HCT116 (cell line): ENCODE results near the gene CRISPLD2.

Experiments used
- POLR2A ChIP-seq: IDR thresholded peaks from 2 replicates; pipeline ENCODE4 v1.7.0; 2011; ENCODE audit warnings: borderline replicate concordance; ENCODE audit not compliant: insufficient read depth, insufficient read length; ENCODE audit errors: extremely low read depth
- SRF ChIP-seq: IDR thresholded peaks from 2 replicates; pipeline ENCODE4 v1.6.1; 2012; ENCODE audit warnings: low read depth
- TF ChIP-seq, protein P1 (sequence below): IDR thresholded peaks from 2 replicates; pipeline ENCODE4 v1.6.1; 2012; ENCODE audit warnings: low read depth

DNA sequence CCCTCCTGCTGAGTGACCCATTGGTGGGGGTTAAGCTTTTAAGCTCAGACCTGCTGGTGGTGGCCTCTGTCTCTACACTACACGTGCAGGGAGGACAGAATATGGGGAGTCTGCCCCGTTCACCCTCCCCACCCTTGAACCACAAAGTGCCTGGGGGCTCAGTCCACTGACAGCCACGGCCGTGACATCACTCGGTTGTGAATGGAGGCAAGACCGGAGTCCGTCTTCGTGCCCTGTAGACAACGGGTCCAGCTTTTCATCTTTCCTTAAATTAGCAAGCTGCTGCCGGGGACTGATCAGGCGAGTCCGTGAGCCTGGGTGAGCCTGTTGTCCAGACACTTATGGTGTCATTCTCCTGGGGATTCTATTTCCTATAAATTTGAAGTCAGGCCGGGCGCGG is 67.4 kb downstream of the CRISPLD2 start:
- TF ChIP-seq, protein P1, sequence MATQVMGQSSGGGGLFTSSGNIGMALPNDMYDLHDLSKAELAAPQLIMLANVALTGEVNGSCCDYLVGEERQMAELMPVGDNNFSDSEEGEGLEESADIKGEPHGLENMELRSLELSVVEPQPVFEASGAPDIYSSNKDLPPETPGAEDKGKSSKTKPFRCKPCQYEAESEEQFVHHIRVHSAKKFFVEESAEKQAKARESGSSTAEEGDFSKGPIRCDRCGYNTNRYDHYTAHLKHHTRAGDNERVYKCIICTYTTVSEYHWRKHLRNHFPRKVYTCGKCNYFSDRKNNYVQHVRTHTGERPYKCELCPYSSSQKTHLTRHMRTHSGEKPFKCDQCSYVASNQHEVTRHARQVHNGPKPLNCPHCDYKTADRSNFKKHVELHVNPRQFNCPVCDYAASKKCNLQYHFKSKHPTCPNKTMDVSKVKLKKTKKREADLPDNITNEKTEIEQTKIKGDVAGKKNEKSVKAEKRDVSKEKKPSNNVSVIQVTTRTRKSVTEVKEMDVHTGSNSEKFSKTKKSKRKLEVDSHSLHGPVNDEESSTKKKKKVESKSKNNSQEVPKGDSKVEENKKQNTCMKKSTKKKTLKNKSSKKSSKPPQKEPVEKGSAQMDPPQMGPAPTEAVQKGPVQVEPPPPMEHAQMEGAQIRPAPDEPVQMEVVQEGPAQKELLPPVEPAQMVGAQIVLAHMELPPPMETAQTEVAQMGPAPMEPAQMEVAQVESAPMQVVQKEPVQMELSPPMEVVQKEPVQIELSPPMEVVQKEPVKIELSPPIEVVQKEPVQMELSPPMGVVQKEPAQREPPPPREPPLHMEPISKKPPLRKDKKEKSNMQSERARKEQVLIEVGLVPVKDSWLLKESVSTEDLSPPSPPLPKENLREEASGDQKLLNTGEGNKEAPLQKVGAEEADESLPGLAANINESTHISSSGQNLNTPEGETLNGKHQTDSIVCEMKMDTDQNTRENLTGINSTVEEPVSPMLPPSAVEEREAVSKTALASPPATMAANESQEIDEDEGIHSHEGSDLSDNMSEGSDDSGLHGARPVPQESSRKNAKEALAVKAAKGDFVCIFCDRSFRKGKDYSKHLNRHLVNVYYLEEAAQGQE, result no peak
- no peak for TF ChIP-seq POLR2A
- no peak for TF ChIP-seq SRF
